ENCODE measurements around the gene ARHGAP44. TPM values are rescaled to one million over a fixed set of nuclear protein-coding genes. Genes with fewer than 3 reads are reported as not detected.

ARHGAP44 gene
- total RNA-seq, 4 donors from 2014 or later: 11.2 to 19.7 (median 14.9) TPM

GRCh38 chr17:12992676-12993075 lies 203.4 kb downstream of the ARHGAP44 start:
- no peak for DNase-seq
- no peak overlapping the region for H3K4me3 ChIP-seq
- no peaks in the 10 kb centered on the region for H3K4me1 ChIP-seq
- TF ChIP-seq POLR2A (IDR thresholded peaks at IDR 0.05): no peak
- TF ChIP-seq, protein P1, sequence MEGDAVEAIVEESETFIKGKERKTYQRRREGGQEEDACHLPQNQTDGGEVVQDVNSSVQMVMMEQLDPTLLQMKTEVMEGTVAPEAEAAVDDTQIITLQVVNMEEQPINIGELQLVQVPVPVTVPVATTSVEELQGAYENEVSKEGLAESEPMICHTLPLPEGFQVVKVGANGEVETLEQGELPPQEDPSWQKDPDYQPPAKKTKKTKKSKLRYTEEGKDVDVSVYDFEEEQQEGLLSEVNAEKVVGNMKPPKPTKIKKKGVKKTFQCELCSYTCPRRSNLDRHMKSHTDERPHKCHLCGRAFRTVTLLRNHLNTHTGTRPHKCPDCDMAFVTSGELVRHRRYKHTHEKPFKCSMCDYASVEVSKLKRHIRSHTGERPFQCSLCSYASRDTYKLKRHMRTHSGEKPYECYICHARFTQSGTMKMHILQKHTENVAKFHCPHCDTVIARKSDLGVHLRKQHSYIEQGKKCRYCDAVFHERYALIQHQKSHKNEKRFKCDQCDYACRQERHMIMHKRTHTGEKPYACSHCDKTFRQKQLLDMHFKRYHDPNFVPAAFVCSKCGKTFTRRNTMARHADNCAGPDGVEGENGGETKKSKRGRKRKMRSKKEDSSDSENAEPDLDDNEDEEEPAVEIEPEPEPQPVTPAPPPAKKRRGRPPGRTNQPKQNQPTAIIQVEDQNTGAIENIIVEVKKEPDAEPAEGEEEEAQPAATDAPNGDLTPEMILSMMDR (IDR thresholded peaks at IDR 0.05): no peak
- no peaks in the 10 kb centered on the region for H3K27me3 ChIP-seq
- H3K9me3 ChIP-seq: no peaks in the 10 kb centered on the region
- peaks cover 0 to 77% (median 0%) of the 10 kb centered on the region in 3 donors for H3K36me3 ChIP-seq
- H3K27ac ChIP-seq: no peak overlapping the region

GRCh38 chr17:12993631-12994030 lies 204.3 kb downstream of the ARHGAP44 start:
- Histone ChIP-seq H3K36me3 (peaks cover 0 to 87% (median 0%) of the 10 kb centered on the region in 3 donors), H3K4me1 (no peaks in the 10 kb centered on the region), H3K9me3 (no peaks in the 10 kb centered on the region), H3K27me3 (no peaks in the 10 kb centered on the region), H3K4me3 (no peak overlapping the region), H3K27ac (no peak overlapping the region)
- DNase-seq: no peak
- no peak for TF ChIP-seq POLR2A (IDR thresholded peaks at IDR 0.05)
- TF ChIP-seq, protein P1 (IDR thresholded peaks at IDR 0.05): no peak

- H3K27me3 ChIP-seq: no peaks in the 10 kb centered on the region
- TF ChIP-seq POLR2A (IDR thresholded peaks at IDR 0.05): no peak
- TF ChIP-seq, protein P1 (IDR thresholded peaks at IDR 0.05): no peak
- H3K9me3 ChIP-seq: no peaks in the 10 kb centered on the region
- no peak overlapping the region for H3K27ac ChIP-seq
- DNase-seq: no peak
- no peak overlapping the region for H3K4me3 ChIP-seq
- peaks cover 0 to 96% (median 0%) of the 10 kb centered on the region in 3 donors for H3K36me3 ChIP-seq
- H3K4me1 ChIP-seq: no peaks in the 10 kb centered on the region
Observed at GRCh38 chr17:12994341-12995074, 205.2 kb downstream of the ARHGAP44 start.

- DNase-seq: no peak
- H3K27ac ChIP-seq: no peak overlapping the region
- no peaks in the 10 kb centered on the region for H3K27me3 ChIP-seq
- H3K4me1 ChIP-seq: no peaks in the 10 kb centered on the region
- TF ChIP-seq, protein P1 (IDR thresholded peaks at IDR 0.05): no peak
- no peak for TF ChIP-seq POLR2A (IDR thresholded peaks at IDR 0.05)
- no peak overlapping the region for H3K4me3 ChIP-seq
- H3K36me3 ChIP-seq: peaks cover 0 to 99% (median 0%) of the 10 kb centered on the region in 3 donors
- no peaks in the 10 kb centered on the region for H3K9me3 ChIP-seq
Observed at GRCh38 chr17:12995106-12995895, 206.0 kb downstream of the ARHGAP44 start.

GRCh38 chr17:12995896-12996295 lies 206.6 kb downstream of the ARHGAP44 start:
- H3K4me1 ChIP-seq: no peaks in the 10 kb centered on the region
- H3K4me3 ChIP-seq: no peak overlapping the region
- TF ChIP-seq POLR2A (IDR thresholded peaks at IDR 0.05): no peak
- TF ChIP-seq, protein P1 (IDR thresholded peaks at IDR 0.05): no peak
- no peak for DNase-seq
- no peaks in the 10 kb centered on the region for H3K27me3 ChIP-seq
- peaks cover 0 to 100% (median 0%) of the 10 kb centered on the region in 3 donors for H3K36me3 ChIP-seq
- no peaks in the 10 kb centered on the region for H3K9me3 ChIP-seq
- no peak overlapping the region for H3K27ac ChIP-seq
